Left renal pelvis (tissue), 4 donors: ENCODE results near the gene CLDN14. TPM values are rescaled to one million over a fixed set of nuclear protein-coding genes. Genes with fewer than 3 reads are reported as not detected.

Source experiments
- DNase-seq, 4 donors: peaks; one replicate each; pipeline ENCODE4 v3.0.0-alpha.2; 2013; ENCODE audit warnings: low read depth in 4 of 4, low spot score in 3 of 4
- polyA plus RNA-seq, 4 donors: library from polyadenylated mRNA; unstranded; fragments of 120-200 nt; gene quantifications; one replicate each; pipeline ENCODE4 v1.2.1, GENCODE V29; 2013; ENCODE audit not compliant: insufficient read length in 4 of 4

CLDN14 gene
- polyA plus RNA-seq, 4 donors, result 0.07 to 6.1 (median 4.2) TPM

GRCh38 chr21:36504067-36505058, 24.4 kb upstream of the CLDN14 start:
- peak in 2 of 4 donors; percentile 16 to 39 for DNase-seq

- no peak for DNase-seq
These were observed 22.4 kb upstream of the CLDN14 start for GRCh38 chr21:36502365-36502764.

GRCh38 chr21:36501589-36501892, 21.6 kb upstream of the CLDN14 start:
- DNase-seq, result no peak

DNA sequence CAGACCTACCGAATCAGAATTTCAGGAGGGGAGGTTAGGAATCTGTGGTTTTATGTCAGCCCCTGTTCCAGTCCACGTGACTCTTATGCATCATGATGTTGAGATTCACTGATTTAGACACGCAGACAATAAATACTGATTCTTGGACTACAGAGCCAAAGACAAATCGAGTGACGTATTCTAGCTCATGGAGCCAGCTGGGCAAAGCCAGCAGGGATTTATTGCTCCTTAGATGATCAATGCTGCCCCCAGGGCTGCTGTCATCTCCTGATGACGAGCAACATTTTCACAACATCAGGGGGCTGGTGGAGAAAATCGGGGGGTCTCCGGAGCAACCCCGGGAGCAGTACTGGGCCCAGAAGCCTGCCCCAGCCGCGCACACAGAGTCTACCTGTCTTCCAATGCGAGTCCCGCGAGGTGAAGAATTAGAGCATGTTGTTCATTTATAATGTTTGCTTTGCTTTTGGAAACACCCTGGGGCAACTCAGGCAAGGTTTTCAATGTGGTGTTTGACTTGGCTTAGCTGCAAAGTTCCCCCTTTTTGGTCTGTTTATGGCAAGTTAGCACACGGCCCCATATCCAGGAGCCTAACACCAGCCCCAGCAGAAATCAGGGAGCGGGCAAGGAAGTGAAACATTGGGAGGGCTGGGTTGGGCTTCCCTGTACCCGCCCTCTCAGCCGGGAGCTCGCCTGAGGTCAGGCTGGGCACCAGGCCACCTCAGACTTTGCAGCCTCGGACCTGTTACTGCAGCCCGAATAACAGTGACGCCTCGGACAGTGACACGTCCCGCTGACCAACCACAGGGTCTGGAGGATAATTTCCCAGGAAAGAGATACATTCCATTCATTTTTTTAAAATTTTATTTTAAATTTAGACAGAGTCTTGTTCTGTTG, 19.9 kb upstream of the CLDN14 start:
- no peak for DNase-seq

DNA sequence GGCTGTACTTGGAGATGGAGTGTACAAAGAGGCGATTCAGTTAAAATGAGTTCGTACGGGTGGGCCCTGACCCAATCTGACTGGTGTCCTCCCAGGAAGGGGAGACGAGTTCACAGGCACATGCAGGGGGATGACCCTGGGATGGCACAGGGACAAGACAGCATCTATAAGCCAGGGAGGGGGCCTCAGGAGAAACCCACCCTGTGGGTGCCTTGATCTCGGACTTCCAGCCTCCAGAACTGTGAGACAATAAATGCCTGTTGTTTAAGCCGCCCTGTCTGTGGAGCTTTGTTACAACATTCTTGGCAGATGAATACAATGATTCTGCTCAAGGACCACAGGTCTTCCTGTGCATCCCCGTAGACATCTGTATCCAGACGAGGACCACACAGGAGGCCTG, 14.6 kb upstream of the CLDN14 start:
- no peak for DNase-seq

DNA sequence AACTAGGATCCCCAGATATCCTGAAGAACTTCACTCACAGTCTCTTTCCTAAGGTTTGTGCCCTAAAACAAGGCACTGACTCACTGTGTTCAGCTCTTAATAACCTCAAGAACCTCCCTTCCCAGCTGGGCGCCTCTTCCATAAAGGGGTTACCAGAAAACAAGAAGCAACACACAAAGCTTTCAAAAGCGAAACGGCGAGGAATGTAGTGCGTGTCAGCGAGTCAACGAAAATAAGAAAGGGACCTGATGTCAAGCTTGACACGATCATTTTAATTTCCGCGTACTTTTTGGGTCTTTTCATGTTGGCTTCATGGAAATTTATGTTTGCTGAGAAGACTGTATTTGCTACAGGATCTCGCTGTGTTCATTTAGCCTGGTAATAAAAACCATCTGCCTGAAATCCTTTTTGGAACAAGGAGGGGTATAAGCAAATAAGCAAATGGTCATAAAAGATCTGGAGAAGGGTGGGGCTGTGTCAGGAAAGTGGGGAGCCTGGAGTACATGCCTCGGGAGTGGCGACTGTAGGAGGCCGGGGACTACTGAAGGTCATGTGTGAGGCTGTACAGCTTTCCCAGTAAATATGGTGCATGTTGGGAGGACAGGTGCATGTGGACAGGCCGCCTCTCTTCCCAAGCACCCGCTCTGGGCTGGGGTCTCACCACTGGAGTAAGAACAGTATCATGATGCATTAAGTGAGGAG, 11.4 kb upstream of the CLDN14 start:
- peak in 2 of 4 donors; percentile 14 to 27 for DNase-seq

DNA sequence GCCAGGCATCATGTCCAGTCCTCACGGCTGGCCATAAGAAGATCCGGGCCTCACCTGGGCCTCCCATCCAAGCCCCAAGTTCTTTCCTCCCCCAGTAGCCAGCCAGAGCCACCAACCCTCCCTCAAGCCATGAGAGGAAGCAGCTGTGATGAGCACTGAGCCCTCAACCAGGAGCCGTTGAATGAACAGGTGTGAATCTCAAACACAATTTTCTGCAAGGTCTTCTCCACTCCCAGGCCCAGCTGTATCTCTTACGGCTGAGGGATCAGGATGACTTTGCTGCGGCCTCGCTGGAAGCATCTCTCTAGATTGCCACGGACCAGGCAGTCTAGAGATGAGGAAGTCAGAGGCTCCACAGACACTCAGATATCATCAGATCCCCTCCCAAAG, 9.8 kb upstream of the CLDN14 start:
- no peak for DNase-seq

GRCh38 chr21:36489103-36489775, 9.3 kb upstream of the CLDN14 start:
- DNase-seq, result no peak

- no peak for DNase-seq
These were observed 7.9 kb upstream of the CLDN14 start for GRCh38 chr21:36487641-36488307.

DNA sequence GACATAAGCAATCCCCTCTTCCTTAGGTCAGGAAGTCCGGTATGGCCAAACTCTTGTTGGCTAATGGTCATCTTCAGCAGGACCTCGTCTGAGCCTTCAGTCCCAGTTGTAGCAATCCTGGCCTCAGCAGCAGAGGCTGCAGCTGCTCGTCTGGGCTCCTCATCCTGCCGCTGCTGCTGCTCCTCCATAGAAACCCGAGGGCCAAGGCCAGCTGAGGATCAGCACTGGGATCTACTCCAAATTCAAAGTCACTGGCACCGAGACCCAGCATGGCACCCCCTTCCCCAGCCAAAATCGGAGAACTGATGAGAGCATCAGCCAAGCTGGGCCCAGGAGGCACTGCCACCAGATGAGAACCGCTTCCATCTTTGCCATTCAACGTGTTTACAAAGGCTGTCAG, 6.3 kb upstream of the CLDN14 start:
- DNase-seq, result no peak

- DNase-seq, result no peak
These were observed 5.6 kb upstream of the CLDN14 start for GRCh38 chr21:36485476-36485875.

DNA sequence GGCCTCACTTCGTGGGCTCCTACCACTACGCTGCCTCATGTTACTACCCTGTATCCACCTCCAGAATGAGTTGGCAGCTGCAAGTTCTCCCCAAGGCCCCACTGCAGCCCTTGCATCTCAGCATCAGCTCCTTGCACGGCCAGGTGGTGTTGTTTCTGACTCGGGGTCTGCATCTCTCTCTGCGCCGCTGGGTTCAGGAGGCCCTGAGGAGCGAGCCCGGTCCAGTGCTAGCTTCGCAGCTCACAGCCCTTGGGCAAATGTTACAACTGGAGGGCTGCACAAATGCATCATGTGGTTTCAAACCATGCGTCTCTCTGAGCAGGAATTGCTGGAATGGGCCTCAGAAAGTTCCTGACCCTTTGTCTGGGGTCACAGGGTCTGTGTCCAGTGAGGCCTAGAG, 3.2 kb upstream of the CLDN14 start:
- DNase-seq, result no peak

DNA sequence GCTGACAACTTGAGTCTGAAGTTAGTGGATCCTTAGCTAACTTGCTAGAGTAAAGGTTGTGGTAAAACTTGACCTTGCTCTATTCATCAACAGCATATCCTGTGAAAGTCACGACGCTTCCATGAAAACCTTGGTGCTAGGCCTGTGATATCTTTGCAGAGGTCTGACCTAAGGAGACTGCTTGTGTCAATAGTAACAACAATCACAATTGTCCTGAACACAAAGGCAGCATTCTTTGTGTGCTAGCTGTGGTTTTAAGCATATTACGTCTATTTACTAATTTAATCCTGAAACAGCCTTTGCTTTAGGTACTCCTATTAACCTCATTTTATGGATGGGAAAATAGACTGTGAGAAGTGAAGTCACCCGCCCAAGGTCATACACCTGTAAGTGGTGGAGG, 2.8 kb upstream of the CLDN14 start:
- no peak for DNase-seq

DNA sequence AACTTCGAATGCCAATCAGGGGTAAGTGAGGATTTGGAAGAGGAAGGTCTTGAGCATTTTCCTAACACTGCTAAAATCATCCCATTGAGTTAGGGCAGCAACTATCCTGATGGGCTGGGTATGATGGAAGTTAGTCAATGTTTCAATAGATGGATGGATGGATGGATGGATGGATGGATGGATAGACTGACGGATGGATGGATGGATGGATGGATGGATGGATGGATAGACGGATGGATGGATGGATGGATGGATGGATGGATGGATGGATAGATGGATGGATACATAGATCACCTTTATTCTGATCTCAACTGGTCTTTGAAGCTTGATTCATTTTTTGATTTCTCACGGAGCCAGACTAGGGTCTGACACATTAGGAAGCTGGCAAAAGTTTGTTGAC, 2.3 kb upstream of the CLDN14 start:
- no peak for DNase-seq

- no peak for DNase-seq
These were observed 1.7 kb upstream of the CLDN14 start for GRCh38 chr21:36481639-36482038.

- no peak for DNase-seq
These were observed 696 bp upstream of the CLDN14 start for GRCh38 chr21:36480618-36481017.

DNA sequence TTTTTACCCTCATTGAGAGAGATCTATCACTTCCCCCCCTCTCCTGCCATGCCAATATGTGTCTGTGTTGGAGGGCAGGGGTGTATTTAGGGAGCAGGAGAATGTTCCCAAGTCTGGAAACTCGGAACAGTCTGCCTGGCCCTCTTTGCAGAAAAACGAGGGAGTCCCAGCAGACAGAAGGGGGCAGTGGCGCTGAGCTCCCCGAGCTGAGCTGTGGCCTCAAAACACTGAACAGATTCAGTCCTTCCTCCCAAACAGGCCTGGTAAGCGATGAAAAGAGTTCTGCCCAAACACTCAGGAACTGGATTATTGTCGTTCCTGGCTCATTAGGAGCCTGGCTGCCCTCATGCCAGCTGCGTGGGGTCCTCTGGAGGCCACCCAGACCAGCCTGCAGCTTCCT, 981 bp downstream of the CLDN14 start:
- DNase-seq, result no peak

DNA sequence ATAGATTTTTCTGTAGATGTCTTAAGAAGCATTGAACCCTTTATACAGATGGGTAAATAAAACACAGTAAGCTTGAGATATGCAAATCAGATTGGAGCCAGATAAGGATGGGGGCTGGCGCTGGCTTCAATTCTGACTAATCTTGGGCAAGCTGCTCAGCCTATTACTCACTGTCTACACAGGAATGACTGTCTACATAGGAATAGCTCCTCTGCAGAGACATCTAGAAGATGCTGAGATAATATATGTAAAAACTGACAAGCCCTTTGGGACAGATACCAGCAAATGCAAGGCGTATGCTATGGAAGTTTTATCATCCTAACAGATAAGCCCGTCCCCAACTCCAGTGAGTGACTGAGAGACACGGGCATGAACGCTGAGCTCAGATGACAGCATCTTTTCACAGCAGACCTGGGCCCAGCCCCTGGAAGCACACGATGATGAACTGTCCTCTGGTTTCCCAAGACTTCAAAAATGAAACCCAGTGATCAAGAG, 1.7 kb downstream of the CLDN14 start:
- no peak for DNase-seq

DNA sequence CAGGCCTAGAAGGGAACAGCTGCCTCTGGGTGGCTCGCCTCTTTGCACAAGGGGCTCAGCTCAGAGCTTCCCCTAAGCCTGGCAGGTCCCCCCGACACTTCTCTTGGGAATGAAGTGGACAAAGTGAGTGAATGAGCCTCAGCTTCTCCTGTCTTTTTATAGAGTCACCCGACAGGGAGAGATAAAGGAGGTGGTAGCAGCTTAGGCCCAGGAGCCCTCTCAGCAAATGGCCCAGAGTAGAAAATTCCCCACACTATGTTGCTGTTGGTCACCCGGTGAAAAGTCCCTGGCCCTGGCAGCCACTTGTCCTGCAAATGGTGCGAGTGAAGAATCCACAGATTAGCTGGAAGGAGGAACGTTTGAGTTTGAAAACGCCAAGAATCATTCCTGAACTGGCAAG, 2.4 kb downstream of the CLDN14 start:
- no peak for DNase-seq

DNA sequence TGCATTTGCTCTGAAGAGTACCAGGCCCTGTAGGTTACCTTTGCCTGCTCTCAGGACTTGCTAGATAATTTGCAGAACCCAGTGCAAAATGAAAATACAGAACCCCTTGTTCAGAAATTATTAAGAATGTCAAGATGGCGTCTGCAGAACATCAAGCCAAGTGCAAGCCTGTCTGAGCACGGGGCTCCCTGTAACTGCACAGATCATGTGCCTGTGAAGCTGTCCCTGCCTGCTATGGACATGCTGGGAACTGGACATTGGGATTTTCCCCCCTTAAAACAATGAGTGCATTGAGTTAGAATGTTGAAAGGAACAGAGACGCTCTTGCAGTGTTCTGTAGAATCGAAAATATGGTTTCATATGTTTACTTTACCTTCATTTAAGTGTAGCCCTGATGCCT, 2.9 kb downstream of the CLDN14 start:
- DNase-seq, result no peak
